Activated CD4-positive, alpha-beta T cell treated with anti-CD3 and anti-CD28 coated beads, Interleukin-2, amount 50 U/mL, for 16 hours (primary cell): ENCODE measurements around the gene MKNK1.

Experiments used
- DNase-seq: peaks from one replicate; pipeline ENCODE4 v3.0.0-alpha.2; 2020

Gene MKNK1

GRCh38 chr1:46557403-46557802 lies 46.7 kb downstream of the MKNK1 start:
- no peak for DNase-seq

GRCh38 chr1:46556822-46557221 lies 47.2 kb downstream of the MKNK1 start:
- DNase-seq: no peak

- DNase-seq: no peak
These were observed 48.0 kb downstream of the MKNK1 start for GRCh38 chr1:46555826-46556619.

GRCh38 chr1:46554597-46555381 lies 49.3 kb downstream of the MKNK1 start:
- DNase-seq: no peak

GRCh38 chr1:46554236-46554596 lies 49.9 kb downstream of the MKNK1 start:
- no peak for DNase-seq

- no peak for DNase-seq
These were observed 50.6 kb downstream of the MKNK1 start for GRCh38 chr1:46553506-46553905.

GRCh38 chr1:46552357-46553237 lies 51.5 kb downstream of the MKNK1 start:
- no peak for DNase-seq

- DNase-seq: no peak
These were observed 52.4 kb downstream of the MKNK1 start, which contains the start of gene KNCN for GRCh38 chr1:46551597-46552095. TSS of gene KNCN (minus strand) at chr1:46551647. CDS start at chr1:46551215, 432 bp downstream.

GRCh38 chr1:46550751-46551231 lies 53.3 kb downstream of the MKNK1 start:
- DNase-seq: no peak

GRCh38 chr1:46549697-46550681 lies 54.1 kb downstream of the MKNK1 start:
- peak; percentile 29 for DNase-seq

- peak; percentile 43 for DNase-seq
These were observed 56.3 kb downstream of the MKNK1 start for GRCh38 chr1:46547481-46548383.

GRCh38 chr1:46546210-46546609 lies 57.9 kb downstream of the MKNK1 start:
- DNase-seq: no peak

- DNase-seq: no peak
These were observed 58.3 kb downstream of the MKNK1 start for GRCh38 chr1:46545784-46546183.

- no peak for DNase-seq
These were observed 59.4 kb downstream of the MKNK1 start for GRCh38 chr1:46544561-46545240.

GRCh38 chr1:46543761-46544560 lies 60.1 kb downstream of the MKNK1 start:
- no peak for DNase-seq

GRCh38 chr1:46543382-46543760 lies 60.7 kb downstream of the MKNK1 start:
- no peak for DNase-seq

- no peak for DNase-seq
These were observed 64.1 kb downstream of the MKNK1 start for GRCh38 chr1:46539972-46540371.

- no peak for DNase-seq
These were observed 65.9 kb downstream of the MKNK1 start for GRCh38 chr1:46538147-46538546.

- DNase-seq: no peak
These were observed 66.4 kb downstream of the MKNK1 start for GRCh38 chr1:46537651-46538050.
